Body of pancreas (tissue), 4 donors: ENCODE measurements around the gene BACH2. TPM values are rescaled to one million over a fixed set of nuclear protein-coding genes. Genes with fewer than 3 reads are reported as not detected.
"Not testable (repeated sequence)": the region's sequence is repeated elsewhere in the genome, so short reads cannot be mapped to it uniquely, and the experiment has no call there.

Source experiments
- ATAC-seq: fragments of 150-250 bp; one replicate; pipeline ENCODE4 v1.9.1; 2016
- DNase-seq, 4 donors: peaks; one replicate each; pipeline ENCODE4 v3.0.0-alpha.2; 2019
- H3K27ac ChIP-seq, 4 donors: fragments of 200-600 bp; sonication (generic); 1 replicate in 3 of 4; 2 replicates in 1 of 4; pipeline versions ENCODE4 v1.5.1 to v1.6.1; 2016 to 2019; ENCODE audit warnings: mild to moderate bottlenecking in 1 of 4, mixed read lengths in 1 of 4, moderate library complexity in 1 of 4
- H3K27me3 ChIP-seq, 2 donors: fragments of 200-600 bp; sonication (generic); one replicate each; pipeline ENCODE4 v1.6.0; 2016; ENCODE audit warnings: mild to moderate bottlenecking in 1 of 2
- H3K36me3 ChIP-seq, 2 donors: fragments of 200-600 bp; sonication (generic); replicated peaks in 1 of 2; 2 replicates each; pipeline ENCODE4 v1.5.1; 2016; ENCODE audit warnings: low read depth in 2 of 2; ENCODE audit not compliant: insufficient read depth in 1 of 2
- H3K4me1 ChIP-seq: fragments of 200-600 bp; sonication (generic); one replicate; pipeline ENCODE4 v1.6.0; 2016
- H3K4me3 ChIP-seq, 2 donors: fragments of 200-600 bp; sonication (generic); 1 replicate in 1 of 2; 2 replicates in 1 of 2; pipeline ENCODE4 v1.5.1; 2016 to 2019
- H3K9me3 ChIP-seq, 3 donors: fragments of 200-600 bp; sonication (generic); 1 replicate in 2 of 3; 2 replicates in 1 of 3; pipeline ENCODE4 v1.5.1; 2016
- POLR2A ChIP-seq, 3 donors: fragments of 450-650 bp; IDR thresholded peaks; one replicate each; pipeline ENCODE4 v1.6.1; 2016; ENCODE audit warnings: antibody characterized with exemption in 3 of 3, mild to moderate bottlenecking in 2 of 3
- WGBS, 2 donors: methylation state at CpG; one replicate each; pipeline ENCODE4 v1.1.5; 2017; 5-methylcytosine and 5-hydroxymethylcytosine counted together
- intact Hi-C: fragments of 100-400 bp; cut with DNase I; formaldehyde crosslinking; loops from one replicate; pipeline ENCODE4 v1.15.1; 2023
- total RNA-seq, 2 donors: library from RNA; depleted of rRNA; stranded (reverse); fragments of >200 nt; gene quantifications; one replicate each; pipeline ENCODE4 v1.1.0, GENCODE V29; 2016
- TF ChIP-seq, protein P1 (sequence below), 7 experiments: fragments of 450-650 bp in 4 of 7; fragments of 200-600 bp in 3 of 7; sonication (generic) in 3 of 7; IDR thresholded peaks; one replicate each; pipeline ENCODE4 v1.5.1; 2016 to 2019; ENCODE audit warnings: antibody characterized with exemption in 7 of 7

The BACH2 gene
- total RNA-seq, 2 donors from 2014 or later: 2.1 to 3.3 TPM

DNA sequence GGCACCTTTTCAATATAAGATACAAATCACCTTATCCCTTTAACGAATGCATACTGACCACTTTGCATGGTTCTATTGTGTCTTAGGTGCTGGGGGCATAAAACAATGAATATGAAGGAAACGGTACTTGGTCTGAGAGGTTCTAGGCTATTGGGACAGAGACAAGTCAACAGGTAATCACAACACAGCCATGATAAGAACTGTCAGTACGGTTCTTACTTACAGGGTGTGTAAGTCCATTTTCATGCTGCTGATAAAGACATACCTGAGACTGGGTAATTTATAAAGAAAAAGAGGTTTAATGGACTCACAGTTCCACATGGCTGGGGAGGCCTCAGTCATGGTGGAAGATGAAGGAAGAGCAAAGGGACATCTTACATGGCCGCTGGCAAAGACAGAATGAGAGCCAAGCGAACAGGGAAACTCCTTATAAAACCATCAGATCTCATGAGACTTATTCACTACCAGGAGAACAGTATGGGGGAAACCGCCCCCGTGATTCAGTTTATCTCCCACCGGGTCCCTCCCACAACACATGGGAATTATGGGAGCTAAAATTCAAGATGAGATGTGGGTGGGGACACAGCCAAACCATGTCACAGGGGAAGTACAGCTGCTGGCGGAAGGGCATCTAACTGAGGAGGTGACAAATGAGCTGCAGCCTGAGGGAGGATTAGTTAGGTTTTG lies 325.2 kb downstream of the BACH2 start:
- H3K36me3 ChIP-seq, intact Hi-C loops, H3K4me3 ChIP-seq, H3K4me1 ChIP-seq, DNase-seq, H3K27me3 ChIP-seq, H3K9me3 ChIP-seq, ATAC-seq: not testable (repeated sequence)
- H3K27ac ChIP-seq: peak overlapping the region; percentile 1 to 68 (median 59)
- TF ChIP-seq POLR2A (IDR thresholded peaks at IDR 0.05): peak in 1 of 3 donors; percentile 14
- 75 to 83% methylated on average over 9 of the region's 9 CpGs for WGBS, 2 donors

DNA sequence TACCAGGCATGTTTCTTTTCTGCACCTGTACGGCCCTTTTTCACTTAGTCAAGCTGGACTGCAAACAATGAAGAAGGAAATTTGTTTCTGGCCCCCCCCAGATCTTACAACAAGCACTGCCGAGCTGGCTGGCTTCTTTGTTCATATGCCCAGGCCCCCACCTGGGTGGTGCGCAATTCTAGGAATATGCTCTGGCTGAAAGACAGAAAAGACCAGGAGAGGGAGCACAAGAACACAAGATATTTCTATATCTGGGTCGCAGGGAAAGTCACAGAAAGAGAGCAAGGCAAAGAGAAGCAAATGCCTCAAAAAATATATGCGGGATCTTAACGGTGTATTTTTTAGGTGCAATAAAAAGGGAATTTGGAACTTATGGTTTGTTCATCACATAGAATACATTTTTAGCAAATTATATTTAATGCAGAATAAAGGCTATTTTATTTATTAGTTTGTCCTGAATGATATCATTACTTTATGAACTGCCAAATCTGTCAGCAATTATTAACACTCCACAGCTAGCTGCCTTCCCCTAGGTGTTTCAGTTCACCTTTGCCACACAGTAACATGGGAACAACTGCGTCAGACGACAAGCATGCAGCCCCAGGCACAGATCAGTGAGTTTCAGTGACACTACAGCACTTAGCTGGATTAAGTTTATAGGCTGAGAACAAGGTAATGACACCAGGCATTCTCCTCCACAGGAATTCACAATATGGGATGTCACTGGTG lies 325.9 kb downstream of the BACH2 start:
- 13 to 16% methylated on average over 8 of the region's 8 CpGs for WGBS, 2 donors
- peak; percentile 92 for ATAC-seq
- Histone ChIP-seq H3K36me3 (no peaks in the 10 kb centered on the region), H3K9me3 (no peaks in the 10 kb centered on the region), H3K27me3 (no peaks in the 10 kb centered on the region), H3K4me3 (no peak overlapping the region), H3K27ac (peak overlapping the region; percentile 1 to 68 (median 59)), H3K4me1 (no peaks in the 10 kb centered on the region)
- intact Hi-C loops: no loop called here
- peak; percentile 45 to 66 (median 54) for DNase-seq
- TF ChIP-seq, protein P1, sequence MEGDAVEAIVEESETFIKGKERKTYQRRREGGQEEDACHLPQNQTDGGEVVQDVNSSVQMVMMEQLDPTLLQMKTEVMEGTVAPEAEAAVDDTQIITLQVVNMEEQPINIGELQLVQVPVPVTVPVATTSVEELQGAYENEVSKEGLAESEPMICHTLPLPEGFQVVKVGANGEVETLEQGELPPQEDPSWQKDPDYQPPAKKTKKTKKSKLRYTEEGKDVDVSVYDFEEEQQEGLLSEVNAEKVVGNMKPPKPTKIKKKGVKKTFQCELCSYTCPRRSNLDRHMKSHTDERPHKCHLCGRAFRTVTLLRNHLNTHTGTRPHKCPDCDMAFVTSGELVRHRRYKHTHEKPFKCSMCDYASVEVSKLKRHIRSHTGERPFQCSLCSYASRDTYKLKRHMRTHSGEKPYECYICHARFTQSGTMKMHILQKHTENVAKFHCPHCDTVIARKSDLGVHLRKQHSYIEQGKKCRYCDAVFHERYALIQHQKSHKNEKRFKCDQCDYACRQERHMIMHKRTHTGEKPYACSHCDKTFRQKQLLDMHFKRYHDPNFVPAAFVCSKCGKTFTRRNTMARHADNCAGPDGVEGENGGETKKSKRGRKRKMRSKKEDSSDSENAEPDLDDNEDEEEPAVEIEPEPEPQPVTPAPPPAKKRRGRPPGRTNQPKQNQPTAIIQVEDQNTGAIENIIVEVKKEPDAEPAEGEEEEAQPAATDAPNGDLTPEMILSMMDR (IDR thresholded peaks at IDR 0.05): peak in 6 of 7 experiments; percentile 28 to 81 (median 70)
- TF ChIP-seq POLR2A (IDR thresholded peaks at IDR 0.05): no peak

DNA sequence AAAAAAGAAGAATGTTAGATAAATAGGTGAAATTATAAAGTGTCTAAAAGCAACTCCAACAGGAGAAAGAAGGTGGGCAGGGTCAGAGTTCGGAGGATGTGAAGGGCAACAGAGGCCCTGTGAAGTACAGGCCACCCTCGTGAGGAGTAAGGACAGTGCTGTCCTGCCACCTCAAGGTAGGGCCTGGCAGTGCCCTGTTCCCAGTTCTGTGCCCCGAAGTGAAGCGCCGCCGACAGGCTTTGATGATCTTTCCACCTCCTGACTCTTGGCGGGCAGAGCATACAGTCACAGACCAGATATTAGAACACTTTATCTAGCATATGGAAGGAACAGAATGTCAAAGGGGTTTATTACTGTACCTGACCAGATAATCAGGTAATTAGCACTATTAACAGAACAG lies 326.6 kb downstream of the BACH2 start:
- Histone ChIP-seq H3K36me3 (no peaks in the 10 kb centered on the region), H3K4me1 (no peaks in the 10 kb centered on the region), H3K9me3 (no peaks in the 10 kb centered on the region), H3K27me3 (no peaks in the 10 kb centered on the region), H3K27ac (peak overlapping the region in 2 of 4 donors; percentile 61 to 68), H3K4me3 (no peak overlapping the region)
- ATAC-seq (no peak), DNase-seq (peak in 2 of 4 donors; percentile 10 to 15)
- 74 to 84% methylated on average over 7 of the region's 7 CpGs for WGBS, 2 donors
- TF ChIP-seq, protein P1 (IDR thresholded peaks at IDR 0.05): no peak
- no peak for TF ChIP-seq POLR2A (IDR thresholded peaks at IDR 0.05)
- intact Hi-C loops: no loop called here

DNA sequence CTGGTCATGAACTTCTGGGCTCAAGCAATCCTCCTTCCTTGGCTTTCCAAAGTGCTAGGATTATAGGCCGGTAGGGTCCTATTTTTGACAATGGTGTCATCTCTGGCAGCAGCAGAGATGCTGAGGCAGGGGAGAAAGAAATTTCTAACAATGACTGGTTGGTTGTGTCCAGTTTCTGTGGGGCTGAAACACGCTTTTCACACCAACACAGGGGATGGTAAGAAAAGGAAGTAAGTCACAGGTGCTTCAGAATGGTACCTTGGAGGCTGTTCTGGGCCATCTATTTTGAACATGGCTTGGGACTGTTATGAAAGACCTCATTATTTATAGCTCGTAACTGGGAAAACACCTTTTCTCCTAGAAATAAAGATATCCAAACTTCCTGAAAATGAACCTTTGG lies 329.7 kb downstream of the BACH2 start:
- no peaks in the 10 kb centered on the region for H3K4me1 ChIP-seq
- no peaks in the 10 kb centered on the region for H3K9me3 ChIP-seq
- no peak for ATAC-seq
- 85 to 91% methylated on average over 3 of the region's 3 CpGs for WGBS, 2 donors
- H3K4me3 ChIP-seq: no peak overlapping the region
- H3K36me3 ChIP-seq: no peaks in the 10 kb centered on the region
- no peak overlapping the region for H3K27ac ChIP-seq
- H3K27me3 ChIP-seq: no peaks in the 10 kb centered on the region
- TF ChIP-seq POLR2A (IDR thresholded peaks at IDR 0.05): no peak
- TF ChIP-seq, protein P1 (IDR thresholded peaks at IDR 0.05): no peak
- no peak for DNase-seq
- intact Hi-C loops: loop anchor here (10.0 kb wide), 2 partner anchors 348 to 428 kb away; no protein-coding TSS in a partner anchor

DNA sequence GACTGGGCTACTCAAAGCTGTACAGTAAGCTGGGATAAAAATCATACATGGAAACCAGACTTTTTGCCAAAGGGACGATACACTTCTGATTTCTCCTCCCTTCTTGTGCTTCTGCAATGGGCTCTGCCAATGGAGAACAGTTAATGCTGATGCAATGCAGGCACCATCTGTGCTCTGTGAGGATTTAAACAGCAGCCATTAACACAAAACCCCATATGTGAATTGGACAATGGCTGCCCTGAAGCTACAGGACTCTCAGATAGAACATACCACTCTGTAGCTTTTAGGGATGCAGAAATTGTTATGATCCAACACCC lies 330.5 kb downstream of the BACH2 start:
- H3K4me3 ChIP-seq: no peak overlapping the region
- H3K4me1 ChIP-seq: no peaks in the 10 kb centered on the region
- no peaks in the 10 kb centered on the region for H3K9me3 ChIP-seq
- no peak for TF ChIP-seq POLR2A (IDR thresholded peaks at IDR 0.05)
- TF ChIP-seq, protein P1 (IDR thresholded peaks at IDR 0.05): no peak
- ATAC-seq (no peak), DNase-seq (no peak)
- WGBS, 2 donors: 79 to 85% methylated on average over 1 of the region's 1 CpG
- intact Hi-C loops: loop anchor here (10.0 kb wide), 2 partner anchors 349 to 429 kb away; no protein-coding TSS in a partner anchor
- no peaks in the 10 kb centered on the region for H3K27me3 ChIP-seq
- H3K36me3 ChIP-seq: no peaks in the 10 kb centered on the region
- no peak overlapping the region for H3K27ac ChIP-seq
